ENCODE results near the gene STARD13.

STARD13 gene, protein sequence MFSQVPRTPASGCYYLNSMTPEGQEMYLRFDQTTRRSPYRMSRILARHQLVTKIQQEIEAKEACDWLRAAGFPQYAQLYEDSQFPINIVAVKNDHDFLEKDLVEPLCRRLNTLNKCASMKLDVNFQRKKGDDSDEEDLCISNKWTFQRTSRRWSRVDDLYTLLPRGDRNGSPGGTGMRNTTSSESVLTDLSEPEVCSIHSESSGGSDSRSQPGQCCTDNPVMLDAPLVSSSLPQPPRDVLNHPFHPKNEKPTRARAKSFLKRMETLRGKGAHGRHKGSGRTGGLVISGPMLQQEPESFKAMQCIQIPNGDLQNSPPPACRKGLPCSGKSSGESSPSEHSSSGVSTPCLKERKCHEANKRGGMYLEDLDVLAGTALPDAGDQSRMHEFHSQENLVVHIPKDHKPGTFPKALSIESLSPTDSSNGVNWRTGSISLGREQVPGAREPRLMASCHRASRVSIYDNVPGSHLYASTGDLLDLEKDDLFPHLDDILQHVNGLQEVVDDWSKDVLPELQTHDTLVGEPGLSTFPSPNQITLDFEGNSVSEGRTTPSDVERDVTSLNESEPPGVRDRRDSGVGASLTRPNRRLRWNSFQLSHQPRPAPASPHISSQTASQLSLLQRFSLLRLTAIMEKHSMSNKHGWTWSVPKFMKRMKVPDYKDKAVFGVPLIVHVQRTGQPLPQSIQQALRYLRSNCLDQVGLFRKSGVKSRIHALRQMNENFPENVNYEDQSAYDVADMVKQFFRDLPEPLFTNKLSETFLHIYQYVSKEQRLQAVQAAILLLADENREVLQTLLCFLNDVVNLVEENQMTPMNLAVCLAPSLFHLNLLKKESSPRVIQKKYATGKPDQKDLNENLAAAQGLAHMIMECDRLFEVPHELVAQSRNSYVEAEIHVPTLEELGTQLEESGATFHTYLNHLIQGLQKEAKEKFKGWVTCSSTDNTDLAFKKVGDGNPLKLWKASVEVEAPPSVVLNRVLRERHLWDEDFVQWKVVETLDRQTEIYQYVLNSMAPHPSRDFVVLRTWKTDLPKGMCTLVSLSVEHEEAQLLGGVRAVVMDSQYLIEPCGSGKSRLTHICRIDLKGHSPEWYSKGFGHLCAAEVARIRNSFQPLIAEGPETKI

DNA sequence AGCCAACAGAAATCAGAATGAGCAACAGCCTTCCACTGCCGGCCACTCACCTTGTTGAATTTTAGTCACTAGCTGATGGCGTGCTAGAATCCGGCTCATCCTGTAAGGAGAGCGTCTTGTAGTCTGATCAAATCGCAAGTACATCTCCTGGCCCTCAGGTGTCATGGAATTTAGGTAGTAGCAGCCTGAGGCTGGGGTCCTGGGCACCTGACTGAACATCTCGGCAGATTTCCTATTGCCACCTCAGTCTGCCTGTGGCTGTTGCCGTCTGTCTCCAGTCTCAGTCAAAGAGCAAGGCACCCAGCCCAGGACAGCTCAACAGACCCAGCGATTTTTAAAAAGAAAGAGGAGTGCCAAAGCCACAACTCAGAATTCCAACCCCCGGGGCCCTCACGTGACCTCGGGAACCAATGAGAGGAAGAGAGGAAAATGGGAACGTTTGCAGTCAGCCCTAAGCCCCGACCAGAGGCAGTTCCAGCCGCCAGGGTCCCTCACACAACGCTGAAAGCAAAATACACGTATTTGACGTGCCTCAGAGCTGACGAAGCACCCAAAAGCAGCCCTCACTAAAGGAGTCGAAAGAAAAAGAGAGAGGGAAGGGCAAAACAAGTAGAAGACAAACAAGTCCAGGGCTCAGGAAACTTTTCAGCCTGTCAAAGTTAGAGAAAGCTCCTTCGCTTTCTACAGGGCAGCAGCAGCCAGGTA, at the start of gene STARD13:
Gene STARD13 (minus strand): TSS at position 336 of the 705 bp plus-strand sequence. CDS start 117 bp downstream, at position 219.
- DNase-seq: peak; percentile 8

DNA sequence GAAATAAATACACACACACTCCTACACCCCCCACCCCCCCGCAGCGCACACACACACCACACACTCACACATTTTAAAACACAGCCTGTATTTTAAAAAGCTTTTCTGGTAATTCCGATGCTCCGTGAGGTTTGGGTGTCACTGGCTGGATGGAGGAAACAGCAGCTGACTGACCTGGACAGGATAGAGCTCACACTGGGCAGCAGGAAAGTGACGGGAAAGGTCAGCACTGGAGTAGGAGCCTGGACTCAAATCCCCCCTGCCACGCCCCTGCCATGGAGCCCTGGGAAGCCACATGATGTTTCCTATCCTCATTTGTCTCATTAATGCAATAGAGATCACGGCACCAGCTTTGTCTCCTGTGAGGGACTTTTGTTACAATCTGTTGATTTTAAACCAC, 49.3 kb upstream of the STARD13 start:
- no peak for DNase-seq

DNA sequence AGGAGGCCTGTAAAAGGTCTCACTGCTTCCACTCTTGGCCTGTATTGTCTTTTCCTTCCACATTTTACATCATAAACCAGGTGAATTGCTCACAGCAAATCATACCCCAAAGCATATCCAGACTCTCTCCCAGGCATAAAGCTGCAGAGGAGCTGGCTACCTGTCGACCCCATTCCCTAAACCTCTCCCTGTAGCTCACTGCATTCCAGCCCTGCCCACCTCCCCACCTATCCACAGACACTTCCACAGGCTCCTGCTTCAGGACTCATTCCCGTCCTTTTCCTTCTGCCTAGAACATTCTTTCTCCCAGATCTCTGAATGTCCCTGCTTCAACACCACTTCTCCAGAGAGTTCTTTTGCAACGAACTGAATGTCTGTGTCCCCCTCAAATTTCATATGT, 46.4 kb upstream of the STARD13 start:
- no peak for DNase-seq

DNA sequence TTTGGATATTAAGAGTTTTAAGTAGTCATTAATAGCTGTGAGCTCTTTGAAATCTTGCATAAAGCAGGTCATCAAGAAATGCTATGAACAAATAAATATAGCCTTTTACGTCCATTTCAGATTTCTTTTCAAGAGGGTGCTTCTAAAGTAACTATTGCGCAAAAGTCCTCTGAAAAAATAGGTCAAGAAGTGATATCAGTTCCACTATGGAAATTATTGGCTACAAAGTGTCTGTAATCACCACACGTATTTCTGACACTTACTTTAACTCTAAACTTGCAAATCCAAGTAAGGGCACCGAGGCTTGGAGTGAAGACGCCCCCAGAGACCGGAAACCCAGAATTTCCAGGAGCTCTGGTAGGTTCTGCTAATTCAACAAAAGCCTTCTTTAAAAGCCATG, 44.9 kb upstream of the STARD13 start:
- DNase-seq: no peak

DNA sequence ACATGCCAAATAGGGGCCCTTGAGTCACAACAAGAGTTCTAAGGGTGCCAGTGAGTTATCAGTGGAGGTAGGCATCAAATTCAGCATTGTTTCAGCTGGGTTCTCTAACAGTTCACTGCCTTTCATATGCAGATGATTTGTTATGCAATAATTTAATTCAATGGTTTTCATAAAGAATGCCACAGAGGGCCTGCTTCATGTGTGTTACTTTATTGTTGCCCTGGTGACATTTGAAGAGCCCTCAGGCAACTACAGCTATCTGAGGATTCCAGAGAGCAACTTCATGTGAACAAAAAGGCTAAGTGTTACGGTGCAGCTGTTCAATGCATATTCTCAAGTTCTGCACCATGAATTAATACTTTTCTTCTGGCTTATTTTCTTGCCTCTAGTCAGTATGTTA, 43.1 kb upstream of the STARD13 start:
- DNase-seq: no peak

DNA sequence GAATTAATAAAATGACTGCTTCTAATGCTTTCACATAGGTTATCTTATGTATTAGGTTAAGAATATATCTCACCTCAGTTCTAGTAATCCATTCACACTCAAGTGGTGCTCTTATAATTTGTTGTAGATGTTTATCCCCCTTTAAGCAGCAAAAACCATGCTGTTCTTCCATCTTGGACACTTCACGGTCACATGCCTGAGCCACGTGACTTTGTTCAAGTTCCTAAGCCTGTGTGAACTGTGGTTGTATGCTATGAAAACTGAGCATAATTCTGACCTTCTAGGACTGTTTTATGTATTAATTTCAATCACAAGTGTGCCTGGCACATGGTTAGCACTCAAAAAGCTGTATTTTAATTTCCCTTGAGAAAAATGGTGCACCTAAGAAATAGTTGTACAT, 41.2 kb upstream of the STARD13 start:
- no peak for DNase-seq

DNA sequence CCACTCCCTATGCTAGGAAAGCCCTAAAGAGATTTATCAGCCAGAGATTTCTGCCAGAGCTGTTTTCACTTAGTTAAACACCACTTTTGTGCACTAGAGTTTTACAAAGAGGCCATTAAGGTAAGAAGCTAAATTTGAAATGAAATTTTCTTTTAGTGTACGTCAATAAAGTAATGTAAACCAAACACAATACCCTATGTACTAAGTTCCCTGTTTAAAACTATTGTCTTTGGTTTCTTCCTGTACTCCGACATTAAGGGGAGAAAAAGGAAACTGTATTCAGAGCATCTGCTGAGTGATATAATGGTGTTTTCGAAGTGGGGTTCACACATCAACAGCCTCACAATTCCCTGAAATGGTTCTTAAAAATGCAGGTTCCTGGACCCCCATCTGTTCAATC, 40.7 kb upstream of the STARD13 start:
- no peak for DNase-seq

DNA sequence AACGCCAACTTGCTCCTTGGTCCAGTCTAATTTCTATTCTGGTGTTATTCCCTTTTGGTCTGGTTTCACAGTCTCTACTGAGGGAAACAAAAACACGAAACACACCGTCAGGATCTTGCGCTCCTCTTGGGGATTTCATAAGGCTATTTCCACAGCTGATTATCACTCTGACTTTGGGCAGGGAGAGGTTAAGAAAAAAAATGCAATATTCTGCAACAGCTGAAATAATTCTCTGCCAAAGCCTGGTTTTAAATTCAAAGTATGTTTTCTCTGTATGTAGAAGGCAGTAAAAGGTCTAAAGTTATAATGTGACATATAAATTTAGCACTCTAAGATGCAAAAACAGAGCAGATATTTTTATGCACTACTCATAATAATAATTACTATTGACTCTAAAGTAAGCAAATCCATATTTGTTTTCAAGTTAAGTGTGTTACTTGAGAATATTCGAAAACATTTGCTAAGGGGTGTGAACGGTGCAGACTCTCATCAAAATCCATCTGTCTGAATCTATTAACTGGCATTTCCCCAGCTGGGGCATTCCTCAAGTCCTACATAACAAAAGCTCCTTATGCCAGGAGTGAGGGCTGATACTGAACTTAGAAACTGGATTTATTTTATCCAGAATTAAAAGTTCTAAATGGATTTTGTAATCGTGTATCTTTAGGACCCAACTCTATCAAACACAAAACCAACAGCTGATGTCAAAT, 38.4 kb upstream of the STARD13 start:
- no peak for DNase-seq

DNA sequence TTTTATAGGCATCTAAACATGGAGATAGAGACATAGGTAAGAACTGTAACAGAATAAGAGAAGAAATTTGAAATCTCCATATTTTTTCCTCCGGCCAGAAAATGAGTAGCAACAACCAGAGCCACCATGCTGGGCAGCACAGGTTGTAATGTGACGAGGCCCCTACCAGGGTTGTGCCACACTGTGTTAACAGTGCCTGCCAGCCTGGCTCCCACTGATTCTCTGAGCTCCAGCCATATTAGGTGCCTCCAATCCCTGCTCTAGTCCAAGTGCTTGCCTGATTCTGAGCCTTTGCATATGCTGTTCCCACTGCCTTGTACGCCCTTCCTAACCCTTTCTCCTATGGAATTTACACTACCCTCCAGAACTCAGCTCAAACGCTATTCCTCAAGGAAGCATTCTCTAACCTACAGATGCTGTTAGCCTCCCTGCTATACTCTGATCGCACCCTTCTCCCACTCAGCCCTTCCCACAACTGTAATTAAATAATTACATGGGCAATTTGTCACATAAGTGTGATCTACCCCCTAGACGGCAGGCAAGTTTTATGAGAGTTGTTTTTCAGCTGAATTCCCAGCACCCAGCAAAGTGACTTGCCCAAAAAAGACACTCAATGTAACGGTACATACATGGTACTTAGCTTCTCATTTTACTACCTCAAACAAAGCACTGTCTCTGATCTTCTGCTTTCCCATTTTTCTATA, 37.6 kb upstream of the STARD13 start:
- no peak for DNase-seq

DNA sequence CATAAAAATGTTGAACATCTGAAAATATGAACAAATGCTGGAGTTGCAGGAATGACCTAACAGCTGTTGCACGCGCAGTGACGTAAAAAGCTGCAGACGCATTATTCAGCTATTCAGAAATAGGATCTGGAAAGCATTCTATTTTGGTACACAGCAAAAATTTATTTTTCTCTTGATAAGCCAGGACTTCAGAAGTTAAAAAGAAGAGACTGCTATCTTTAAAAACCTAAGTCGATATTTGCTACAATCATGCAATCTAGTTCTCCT, 36.9 kb upstream of the STARD13 start:
- no peak for DNase-seq

DNA sequence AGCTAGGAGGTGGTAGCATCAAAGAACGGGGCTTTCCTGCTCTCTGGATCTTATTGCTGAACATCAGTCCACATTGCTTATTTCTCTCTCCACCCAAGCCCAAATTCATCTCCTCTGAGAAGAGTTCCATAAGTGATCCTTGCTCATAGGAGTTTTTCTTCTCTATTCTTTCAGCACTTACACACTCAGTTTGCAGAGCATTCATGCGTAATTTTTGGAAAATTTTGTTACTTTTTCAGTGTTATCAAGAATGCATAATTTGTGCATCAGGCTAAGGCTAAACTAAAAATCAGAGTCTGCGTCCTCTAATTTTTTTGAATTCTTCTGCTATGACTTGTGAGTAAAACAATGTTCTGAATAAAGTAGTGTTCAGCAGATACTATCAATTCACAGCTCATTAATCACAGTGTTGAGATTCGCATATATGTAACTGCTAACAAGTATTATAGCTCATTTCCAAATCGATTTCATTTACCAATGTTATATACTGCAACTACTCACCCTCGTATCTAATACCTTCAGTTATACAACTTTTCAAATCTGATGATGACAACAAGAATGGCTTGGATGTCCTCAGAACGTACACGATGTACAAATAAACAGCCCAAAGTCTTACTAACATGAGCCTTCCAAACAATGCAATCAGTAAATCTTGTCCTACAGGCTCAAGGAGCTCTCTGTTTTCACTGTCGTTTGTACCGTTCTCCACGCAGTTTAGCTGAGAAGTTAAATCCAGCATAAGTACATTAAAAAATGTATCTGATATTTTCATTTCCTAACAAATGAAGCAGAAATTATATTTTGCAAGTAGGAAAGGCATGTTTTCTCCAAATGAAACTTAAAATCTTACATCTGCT, 36.4 kb upstream of the STARD13 start:
- DNase-seq: no peak

DNA sequence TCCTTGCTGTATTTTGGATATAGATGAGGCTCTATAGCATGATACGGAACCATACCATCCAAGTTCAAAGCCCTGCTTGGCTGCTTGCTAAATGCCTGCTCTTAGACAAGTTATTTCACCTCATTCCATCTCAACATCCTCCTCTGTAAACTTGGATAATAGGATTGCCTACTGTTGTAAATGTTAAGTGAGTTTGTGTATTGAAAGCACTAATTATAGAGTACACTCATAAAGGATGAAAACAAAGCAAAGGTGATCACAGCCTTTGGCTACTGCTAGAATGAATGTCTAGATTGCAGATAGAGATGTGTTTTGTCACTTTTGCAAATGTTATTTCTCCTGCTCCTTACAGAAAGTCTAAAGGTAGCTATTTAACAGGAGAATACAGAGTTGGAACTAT, 34.3 kb upstream of the STARD13 start:
- DNase-seq: no peak

DNA sequence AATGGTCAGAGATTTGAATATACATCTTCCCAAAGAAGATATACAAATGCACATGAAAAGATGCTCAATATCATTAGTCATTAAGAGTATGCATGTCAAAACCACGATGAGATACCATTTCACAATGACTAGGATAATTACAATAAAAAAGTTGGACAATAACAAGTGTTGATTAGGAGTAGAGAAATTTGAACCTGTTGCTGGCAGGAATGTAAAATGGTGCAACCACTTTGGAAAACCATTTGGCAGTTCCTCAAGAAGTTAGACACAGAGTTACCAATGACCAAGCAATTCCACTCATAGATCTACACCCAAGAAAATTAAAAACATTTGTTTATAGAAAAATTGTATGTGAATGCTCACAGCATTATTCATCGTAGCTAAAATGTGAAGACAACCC, 33.2 kb upstream of the STARD13 start:
- no peak for DNase-seq

DNA sequence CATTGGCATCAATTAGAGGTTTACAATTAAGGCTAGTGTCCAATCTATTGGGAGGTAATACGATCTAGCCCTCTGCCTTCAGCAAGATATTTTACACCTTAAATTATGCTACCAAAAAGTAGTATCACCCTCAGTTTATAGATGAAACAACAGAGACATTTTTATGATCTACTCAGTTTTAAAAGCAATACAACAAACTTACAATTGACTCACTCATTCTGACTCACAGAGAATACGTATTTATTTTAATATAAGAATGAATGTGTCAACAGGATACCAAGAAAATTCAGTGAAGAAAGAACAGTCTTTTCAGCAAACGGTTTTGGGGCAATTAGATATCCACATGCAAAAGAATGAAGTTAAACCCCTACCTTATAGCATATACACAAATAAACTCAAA, 32.5 kb upstream of the STARD13 start:
- DNase-seq: no peak

DNA sequence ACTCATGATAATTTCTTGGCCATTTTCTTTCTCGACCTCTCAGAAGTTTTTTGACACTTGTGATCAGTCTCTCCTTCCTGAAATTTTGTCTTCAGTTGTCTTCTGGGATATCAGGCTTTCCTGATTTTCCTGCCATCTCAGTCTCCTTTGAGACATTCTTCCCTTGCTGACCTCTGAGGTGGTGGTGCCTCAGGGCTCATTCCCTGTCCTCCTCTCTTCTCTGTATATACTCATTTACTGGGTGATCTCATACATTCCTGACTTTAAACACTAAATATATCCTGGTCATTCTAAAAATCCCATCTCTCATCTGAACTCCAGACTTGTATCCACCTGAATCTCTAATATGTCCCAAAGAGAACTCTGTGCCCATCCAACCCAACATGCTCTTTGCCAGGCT, 31.3 kb upstream of the STARD13 start:
- DNase-seq: no peak

DNA sequence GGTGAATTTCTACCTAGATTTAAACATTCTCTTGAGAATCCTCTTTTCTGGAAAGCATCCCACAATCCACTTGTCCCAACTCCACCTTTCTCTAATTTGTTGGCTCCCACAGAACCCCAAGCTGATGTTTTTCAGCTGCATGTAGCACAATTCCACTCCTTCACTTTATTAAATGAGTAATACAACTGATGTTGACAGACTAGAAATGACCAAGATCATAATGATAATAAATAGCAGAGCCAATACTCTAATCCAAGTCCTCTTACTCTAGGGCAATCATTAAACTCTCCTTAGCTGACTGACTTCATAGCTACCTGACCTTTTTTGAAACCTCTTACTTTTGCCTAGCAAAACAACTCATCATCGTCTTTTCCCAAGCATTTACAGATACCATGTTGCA, 27.9 kb upstream of the STARD13 start:
- DNase-seq: no peak

DNA sequence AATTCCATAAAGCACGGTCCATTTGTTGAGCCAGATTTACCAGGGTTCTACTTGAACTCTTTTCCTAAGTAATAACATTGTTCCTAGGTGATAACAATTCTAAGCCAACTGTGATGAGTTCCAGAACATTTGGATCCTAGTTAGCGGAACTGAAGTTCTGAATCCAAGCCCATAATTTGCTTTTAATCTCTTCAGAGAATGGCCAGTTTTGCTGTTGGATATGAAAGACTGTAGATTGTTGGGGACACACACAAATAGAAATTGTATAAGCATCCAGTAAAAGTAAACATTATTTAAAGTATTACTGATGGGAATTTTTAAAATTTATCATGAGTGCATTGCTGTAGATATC, 27.3 kb upstream of the STARD13 start:
- no peak for DNase-seq

DNA sequence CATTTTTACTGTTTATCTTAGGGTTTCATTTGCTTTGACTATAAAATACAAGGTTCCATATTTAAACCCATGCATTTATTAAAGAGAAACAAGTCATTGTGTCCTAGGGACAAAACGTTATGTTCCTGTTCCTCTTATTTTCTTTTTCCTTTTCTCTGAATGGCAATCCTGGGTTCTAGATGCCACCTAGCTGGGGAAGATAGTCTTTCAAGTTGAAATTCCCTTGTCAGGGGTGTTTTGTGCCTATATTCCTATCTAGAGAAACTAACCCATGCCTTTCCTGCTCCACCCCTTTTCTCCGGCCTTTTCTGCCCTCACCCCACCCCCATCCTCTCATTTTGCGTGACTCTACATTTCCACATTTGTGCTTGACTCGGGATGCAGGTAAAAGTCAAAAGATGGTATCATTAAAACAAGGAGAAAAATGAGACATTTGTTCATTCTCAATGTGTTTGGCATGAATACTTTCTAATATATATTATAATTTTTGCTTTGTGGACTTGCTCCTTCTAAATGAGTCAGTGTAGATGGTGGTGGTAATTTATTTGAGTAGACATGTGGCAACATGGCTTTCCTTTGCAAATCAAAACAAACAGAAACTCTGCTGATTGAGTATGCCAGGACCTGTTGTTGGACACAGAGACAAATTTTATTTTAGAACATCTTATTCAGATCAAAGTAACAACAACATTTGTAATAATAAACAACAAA, 26.8 kb upstream of the STARD13 start:
- no peak for DNase-seq

DNA sequence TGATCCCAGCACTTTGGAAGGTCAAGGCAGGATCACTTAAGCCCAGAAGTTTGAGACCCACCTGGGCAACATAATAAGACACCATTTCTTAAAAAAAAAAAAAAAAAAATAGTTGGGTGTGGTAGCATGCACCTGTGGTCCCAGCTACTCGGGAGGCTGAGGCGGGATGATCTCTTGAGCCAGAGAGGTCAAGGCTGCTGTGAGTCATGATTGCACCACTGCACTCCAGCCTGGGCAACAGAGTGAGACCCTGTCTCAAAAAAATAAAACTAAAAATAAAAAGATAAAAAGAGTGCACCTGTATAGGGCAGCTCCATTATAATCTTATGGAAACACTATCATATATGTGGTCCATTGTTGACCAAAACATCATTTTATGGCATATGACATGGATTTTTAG, 25.5 kb upstream of the STARD13 start:
- no peak for DNase-seq

DNA sequence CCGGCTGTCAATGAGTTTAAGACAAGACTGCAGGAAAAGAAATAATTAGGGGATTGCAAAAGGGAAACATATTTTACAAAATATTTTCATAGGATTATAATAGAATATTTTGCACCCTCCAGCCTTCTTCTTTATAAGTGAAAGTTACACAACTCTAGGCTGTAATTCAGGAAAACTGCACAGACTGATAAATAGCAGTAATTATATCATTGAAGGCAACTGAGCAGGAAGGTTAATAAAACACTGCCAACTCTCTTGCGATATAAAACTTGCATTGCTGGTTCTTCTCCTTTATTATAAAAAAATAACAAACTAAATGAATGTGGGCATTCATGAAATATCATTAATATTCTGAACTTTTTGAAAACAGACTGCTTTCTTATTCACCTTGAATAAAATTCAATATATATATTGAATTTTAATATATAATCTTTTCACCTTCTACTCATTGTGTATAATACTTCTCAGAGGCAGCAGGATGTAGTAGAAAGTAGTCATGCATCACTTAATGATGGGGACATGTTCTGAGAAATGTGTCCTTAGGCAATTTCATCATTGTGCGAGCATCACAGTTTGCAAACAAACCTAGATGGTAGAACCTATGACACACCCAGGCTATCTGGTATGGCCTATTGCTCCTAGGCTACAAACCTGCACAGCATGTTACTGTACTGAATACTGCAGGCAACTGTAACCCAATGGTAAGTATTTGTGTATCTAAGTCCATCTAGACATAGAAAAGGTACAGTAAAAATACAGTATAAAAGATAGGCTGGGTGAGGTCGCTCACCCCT, 24.9 kb upstream of the STARD13 start:
- no peak for DNase-seq
